Activated CD8-positive, alpha-beta memory T cell treated with anti-CD3 and anti-CD28 coated beads, Interleukin-2, amount 10 ng/mL, durations not matched to agents 7 days and 5 days (primary cell): Measurements from ENCODE around the gene TMEM51. TPM values are rescaled to one million over a fixed set of nuclear protein-coding genes. Genes with fewer than 3 reads are reported as not detected.

Experiments used
- ATAC-seq: fragments of 150-1000 bp; cut with Tn5 transposase; one replicate; pipeline ENCODE4 v1.10.0; 2021; ENCODE audit warnings: moderate library complexity
- CTCF ChIA-PET: fragments of 350-600 bp; sonication (Branson Sonifier 250); formaldehyde crosslinking; loops from one replicate; lab custom pipeline; 2021; ENCODE audit warnings: antibody characterized with exemption; lab: Charles Lee
- DNase-seq: peaks from one replicate; pipeline ENCODE4 v3.0.0-alpha.2; 2020
- H3K27ac Mint-ChIP-seq: one replicate; pipeline ENCODE4 v1.8.0; 2021; ENCODE audit warnings: mild to moderate bottlenecking, mixed read lengths
- H3K27me3 Mint-ChIP-seq: one replicate; pipeline ENCODE4 v1.8.0; 2021; ENCODE audit warnings: mixed read lengths
- H3K36me3 Mint-ChIP-seq: one replicate; pipeline ENCODE4 v1.8.0; 2021; ENCODE audit warnings: mild to moderate bottlenecking, mixed read lengths
- H3K4me1 Mint-ChIP-seq: one replicate; pipeline ENCODE4 v1.8.0; 2021; ENCODE audit warnings: mixed read lengths
- H3K4me3 Mint-ChIP-seq: one replicate; pipeline ENCODE4 v1.8.0; 2021; ENCODE audit warnings: mild to moderate bottlenecking, moderate library complexity, mixed read lengths
- H3K9me3 Mint-ChIP-seq: one replicate; pipeline ENCODE4 v1.8.0; 2022; ENCODE audit warnings: low read depth, mixed read lengths
- total RNA-seq, 2 experiments: library from RNA; stranded (reverse); gene quantifications; one replicate each; pipeline ENCODE4 v1.2.3, GENCODE V29; 2021

TMEM51 gene
- total RNA-seq, 2 experiments from 2014 or later, result not detected

GRCh38 chr1:15255582-15256149 lies 102.1 kb downstream of the TMEM51 start:
- Mint-ChIP-seq H3K36me3 (no peaks in the 10 kb centered on the region), H3K9me3 (no peaks in the 10 kb centered on the region), H3K27me3 (peaks cover 79% of the 10 kb centered on the region), H3K27ac (no peak overlapping the region), H3K4me3 (no peak overlapping the region), H3K4me1 (peaks cover 23% of the 10 kb centered on the region)
- DNase-seq, result no peak
- CTCF ChIA-PET, result interaction anchor here (0.7 to 1.2 kb wide), 2 partner anchors 16 kb away, joined by 4 to 5 read pairs; no protein-coding TSS in a partner anchor
- no peak for ATAC-seq

- Mint-ChIP-seq H3K9me3 (no peaks in the 10 kb centered on the region), H3K4me3 (no peak overlapping the region), H3K4me1 (peaks cover 30% of the 10 kb centered on the region), H3K27ac (no peak overlapping the region), H3K27me3 (peaks cover 79% of the 10 kb centered on the region), H3K36me3 (no peaks in the 10 kb centered on the region)
- ATAC-seq (no peak), DNase-seq (no peak)
- CTCF ChIA-PET, result no interaction called here
These were observed 103.0 kb downstream of the TMEM51 start for GRCh38 chr1:15256584-15256983.

GRCh38 chr1:15257309-15257708 lies 103.8 kb downstream of the TMEM51 start:
- CTCF ChIA-PET, result no interaction called here

GRCh38 chr1:15258833-15259621 lies 105.5 kb downstream of the TMEM51 start:
- H3K4me3 Mint-ChIP-seq, result no peak overlapping the region
- H3K27me3 Mint-ChIP-seq, result peaks cover 82% of the 10 kb centered on the region
- no peaks in the 10 kb centered on the region for H3K36me3 Mint-ChIP-seq
- peaks cover 14% of the 10 kb centered on the region for H3K4me1 Mint-ChIP-seq
- CTCF ChIA-PET, result interaction anchor here (1.3 kb wide), 1 partner anchor 131 kb away, joined by 3 read pairs; no protein-coding TSS in a partner anchor
- H3K27ac Mint-ChIP-seq, result no peak overlapping the region
- H3K9me3 Mint-ChIP-seq, result no peaks in the 10 kb centered on the region
- ATAC-seq, result no peak
- DNase-seq, result no peak

More at GRCh38 chr1:15257309-15257708, 103.8 kb downstream of the TMEM51 start:
- H3K4me3 Mint-ChIP-seq, result no peak overlapping the region
- H3K4me1 Mint-ChIP-seq, result peaks cover 28% of the 10 kb centered on the region
- H3K36me3 Mint-ChIP-seq, result no peaks in the 10 kb centered on the region
- ATAC-seq (no peak), DNase-seq (no peak)
- H3K27me3 Mint-ChIP-seq, result peaks cover 79% of the 10 kb centered on the region
- no peak overlapping the region for H3K27ac Mint-ChIP-seq
- no peaks in the 10 kb centered on the region for H3K9me3 Mint-ChIP-seq

- CTCF ChIA-PET, result interaction anchor here (1.3 kb wide), 1 partner anchor 131 kb away, joined by 3 read pairs; no protein-coding TSS in a partner anchor
- H3K27ac Mint-ChIP-seq, result no peak overlapping the region
- peaks cover 12% of the 10 kb centered on the region for H3K4me1 Mint-ChIP-seq
- ATAC-seq (no peak), DNase-seq (no peak)
- no peaks in the 10 kb centered on the region for H3K9me3 Mint-ChIP-seq
- H3K27me3 Mint-ChIP-seq, result peaks cover 82% of the 10 kb centered on the region
- no peaks in the 10 kb centered on the region for H3K36me3 Mint-ChIP-seq
- H3K4me3 Mint-ChIP-seq, result no peak overlapping the region
These were observed 106.1 kb downstream of the TMEM51 start for GRCh38 chr1:15259622-15260007.

- Mint-ChIP-seq H3K9me3 (no peaks in the 10 kb centered on the region), H3K4me1 (peaks cover 12% of the 10 kb centered on the region), H3K27ac (no peak overlapping the region), H3K27me3 (peaks cover 83% of the 10 kb centered on the region), H3K36me3 (no peaks in the 10 kb centered on the region), H3K4me3 (no peak overlapping the region)
- ATAC-seq (no peak), DNase-seq (no peak)
- CTCF ChIA-PET, result interaction anchor here (0.6 to 1.3 kb wide), 2 partner anchors 12 to 132 kb away, joined by 3 read pairs; no protein-coding TSS in a partner anchor
These were observed 107.0 kb downstream of the TMEM51 start for GRCh38 chr1:15260418-15261154.

GRCh38 chr1:15261155-15262002 lies 107.8 kb downstream of the TMEM51 start:
- peaks cover 12% of the 10 kb centered on the region for H3K4me1 Mint-ChIP-seq
- H3K27me3 Mint-ChIP-seq, result peaks cover 80% of the 10 kb centered on the region
- DNase-seq (no peak), ATAC-seq (no peak)
- H3K36me3 Mint-ChIP-seq, result peaks cover 2% of the 10 kb centered on the region
- CTCF ChIA-PET, result interaction anchor here (0.6 to 1.2 kb wide), 4 partner anchors 11 to 333 kb away, joined by 3 to 7 read pairs (median 6); no protein-coding TSS in a partner anchor
- no peak overlapping the region for H3K27ac Mint-ChIP-seq
- H3K4me3 Mint-ChIP-seq, result no peak overlapping the region
- peaks cover 2% of the 10 kb centered on the region for H3K9me3 Mint-ChIP-seq

GRCh38 chr1:15262003-15262377 lies 108.4 kb downstream of the TMEM51 start:
- Mint-ChIP-seq H3K36me3 (peaks cover 3% of the 10 kb centered on the region), H3K27me3 (peaks cover 82% of the 10 kb centered on the region), H3K9me3 (peaks cover 3% of the 10 kb centered on the region), H3K4me1 (peaks cover 12% of the 10 kb centered on the region), H3K27ac (no peak overlapping the region), H3K4me3 (no peak overlapping the region)
- DNase-seq (no peak), ATAC-seq (no peak)
- CTCF ChIA-PET, result interaction anchor here (0.6 to 1.2 kb wide), 3 partner anchors 10 to 332 kb away, joined by 5 to 7 read pairs (median 6); no protein-coding TSS in a partner anchor

GRCh38 chr1:15262706-15263105 lies 109.2 kb downstream of the TMEM51 start:
- peaks cover 3% of the 10 kb centered on the region for H3K36me3 Mint-ChIP-seq
- H3K27me3 Mint-ChIP-seq, result peaks cover 82% of the 10 kb centered on the region
- peaks cover 3% of the 10 kb centered on the region for H3K9me3 Mint-ChIP-seq
- H3K4me1 Mint-ChIP-seq, result peaks cover 12% of the 10 kb centered on the region
- CTCF ChIA-PET, result interaction anchor here (0.7 to 1.2 kb wide), 3 partner anchors 109 to 134 kb away, joined by 4 to 7 read pairs (median 4); partner anchors contain the start of gene TMEM51
- H3K4me3 Mint-ChIP-seq, result no peak overlapping the region
- ATAC-seq (no peak), DNase-seq (no peak)
- no peak overlapping the region for H3K27ac Mint-ChIP-seq

GRCh38 chr1:15264769-15265168 lies 111.2 kb downstream of the TMEM51 start:
- peaks cover 3% of the 10 kb centered on the region for H3K9me3 Mint-ChIP-seq
- peaks cover 12% of the 10 kb centered on the region for H3K4me1 Mint-ChIP-seq
- CTCF ChIA-PET, result no interaction called here
- no peak overlapping the region for H3K4me3 Mint-ChIP-seq
- H3K27me3 Mint-ChIP-seq, result peaks cover 72% of the 10 kb centered on the region
- DNase-seq (no peak), ATAC-seq (no peak)
- peaks cover 3% of the 10 kb centered on the region for H3K36me3 Mint-ChIP-seq
- H3K27ac Mint-ChIP-seq, result no peak overlapping the region
